ENCODE results near the gene CEMIP2.

Gene CEMIP2

DNA sequence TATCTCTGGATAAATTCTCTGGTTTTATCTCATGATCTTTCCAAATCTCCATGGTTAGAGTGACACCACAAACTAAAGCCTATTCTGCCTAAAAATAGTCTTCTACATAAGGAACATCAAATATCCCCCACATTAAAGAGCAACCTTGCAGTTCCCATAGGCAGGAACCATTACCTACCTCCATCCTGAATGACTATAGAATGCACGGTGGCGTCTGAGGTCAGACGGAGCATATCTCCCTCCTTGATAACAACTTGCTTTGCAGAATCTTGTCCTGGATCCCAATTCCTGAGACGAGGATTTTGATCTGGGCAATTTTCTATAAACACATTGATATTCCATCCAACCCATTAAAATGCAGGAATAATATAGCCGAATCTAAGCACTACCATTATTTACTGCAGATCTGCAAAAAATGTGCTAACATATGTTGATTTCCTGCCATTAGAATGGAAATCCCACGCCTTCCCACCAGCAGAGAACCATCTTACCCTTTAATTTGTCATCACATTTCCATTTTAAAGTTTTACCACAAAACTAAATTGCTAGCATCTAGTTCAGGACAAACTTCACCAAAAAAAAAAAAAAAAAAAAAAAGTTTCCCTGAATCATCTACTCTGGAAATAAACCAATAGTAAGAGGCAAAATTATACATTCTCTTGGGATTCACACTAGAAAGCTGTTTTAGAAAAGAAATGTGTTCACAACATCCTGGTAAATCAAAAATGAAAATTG lies 22.1 kb downstream of the CEMIP2 start:
- no peak for DNase-seq (ENCODE audit: low read depth)

DNA sequence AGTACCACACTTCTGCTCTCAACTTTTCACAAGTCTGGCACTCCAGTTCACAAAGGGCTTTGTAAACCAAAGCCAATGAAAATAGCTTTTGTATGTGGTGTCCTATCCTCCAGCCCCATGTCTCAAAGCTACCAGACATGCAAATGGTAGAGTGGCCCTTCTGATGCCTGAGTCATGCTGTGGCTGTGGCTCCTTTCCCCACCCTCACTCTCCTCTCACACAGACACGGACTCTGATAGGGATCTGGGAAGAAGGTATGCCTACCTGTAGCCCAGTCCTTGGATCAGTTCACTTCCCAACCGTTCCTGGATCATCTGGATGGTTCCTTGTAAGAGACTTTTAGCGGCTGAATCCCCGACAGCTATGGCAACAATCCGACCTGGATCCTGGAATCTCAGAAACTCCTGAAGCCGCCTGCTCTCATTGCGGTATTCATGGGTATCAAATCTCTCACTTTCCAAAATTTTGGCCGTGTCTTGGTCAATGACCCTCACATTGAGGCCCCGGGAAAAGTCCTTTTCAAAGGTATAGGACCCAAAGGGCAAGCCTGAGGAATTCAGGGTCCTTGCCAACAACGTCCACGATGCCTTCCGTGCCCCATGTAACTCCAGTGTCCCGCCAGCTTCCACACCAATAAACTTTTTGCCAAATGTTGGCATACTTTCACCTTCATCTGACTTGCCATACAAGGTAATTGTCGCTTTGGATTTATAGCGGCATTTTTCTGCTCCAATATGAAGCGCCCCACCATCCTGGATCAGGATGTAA lies 23.4 kb downstream of the CEMIP2 start:
- no peak for DNase-seq (ENCODE audit: low read depth)

DNA sequence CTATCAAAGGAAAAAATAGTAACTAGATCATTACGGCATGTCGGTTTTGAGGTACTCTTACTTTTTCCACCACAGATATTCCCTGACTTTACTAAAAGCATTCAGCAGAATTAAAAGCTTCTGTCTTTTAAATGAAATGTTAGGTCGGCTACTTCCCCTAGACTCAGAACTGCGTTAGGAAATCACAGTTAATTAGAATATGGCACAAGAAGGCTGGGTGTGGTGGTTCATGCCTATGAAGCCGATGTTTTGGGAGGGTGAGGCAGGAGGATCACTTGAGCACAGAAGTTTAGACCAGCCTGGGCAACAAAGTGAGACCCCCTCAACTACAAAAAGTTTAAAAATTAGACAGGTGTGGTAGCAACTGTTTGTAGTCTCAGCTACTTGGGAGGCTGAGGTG lies 24.4 kb downstream of the CEMIP2 start:
- DNase-seq (ENCODE audit: low read depth): no peak

DNA sequence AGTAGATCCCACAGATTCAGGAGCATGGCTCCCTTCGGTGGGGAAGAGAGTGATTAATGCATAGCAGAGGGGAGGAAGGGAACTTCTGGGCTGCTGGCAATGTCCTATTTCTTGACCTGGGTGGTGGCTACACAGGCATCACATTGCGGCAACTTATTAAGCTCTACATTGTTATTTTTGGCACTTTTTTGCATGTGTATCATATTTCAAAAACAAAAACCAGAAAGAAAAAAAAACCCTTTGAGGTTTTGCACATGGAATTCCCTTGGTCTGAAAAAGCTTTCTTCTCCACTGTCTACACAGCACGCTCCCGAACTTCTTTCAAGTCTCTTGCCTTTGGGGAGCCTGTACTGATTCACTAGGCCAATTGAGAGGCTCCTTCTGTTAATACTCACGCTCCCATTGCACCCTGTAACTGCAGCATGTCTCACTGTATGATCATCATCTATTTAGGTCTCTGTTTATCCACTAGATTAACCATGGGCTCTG lies 25.1 kb downstream of the CEMIP2 start:
- DNase-seq (ENCODE audit: low read depth): no peak

DNA sequence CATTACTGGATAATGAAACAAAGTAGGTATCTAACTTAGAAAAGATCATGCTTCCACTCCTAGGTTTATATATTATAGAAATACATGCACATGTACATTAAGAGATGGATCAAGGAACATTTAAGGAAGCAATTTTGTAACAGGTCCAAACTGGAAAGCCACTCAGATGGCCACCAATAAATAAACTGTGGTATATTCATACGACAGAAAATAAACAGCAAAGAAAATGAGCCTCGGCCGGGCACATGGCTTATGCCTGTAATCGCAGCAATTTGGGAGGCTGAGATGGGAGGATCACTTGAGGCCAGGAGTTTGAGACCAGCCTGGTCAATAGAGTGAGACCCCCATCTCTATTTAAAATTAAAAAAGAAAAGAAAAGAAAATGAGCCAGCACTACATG lies 25.6 kb downstream of the CEMIP2 start:
- DNase-seq (ENCODE audit: low read depth): no peak

DNA sequence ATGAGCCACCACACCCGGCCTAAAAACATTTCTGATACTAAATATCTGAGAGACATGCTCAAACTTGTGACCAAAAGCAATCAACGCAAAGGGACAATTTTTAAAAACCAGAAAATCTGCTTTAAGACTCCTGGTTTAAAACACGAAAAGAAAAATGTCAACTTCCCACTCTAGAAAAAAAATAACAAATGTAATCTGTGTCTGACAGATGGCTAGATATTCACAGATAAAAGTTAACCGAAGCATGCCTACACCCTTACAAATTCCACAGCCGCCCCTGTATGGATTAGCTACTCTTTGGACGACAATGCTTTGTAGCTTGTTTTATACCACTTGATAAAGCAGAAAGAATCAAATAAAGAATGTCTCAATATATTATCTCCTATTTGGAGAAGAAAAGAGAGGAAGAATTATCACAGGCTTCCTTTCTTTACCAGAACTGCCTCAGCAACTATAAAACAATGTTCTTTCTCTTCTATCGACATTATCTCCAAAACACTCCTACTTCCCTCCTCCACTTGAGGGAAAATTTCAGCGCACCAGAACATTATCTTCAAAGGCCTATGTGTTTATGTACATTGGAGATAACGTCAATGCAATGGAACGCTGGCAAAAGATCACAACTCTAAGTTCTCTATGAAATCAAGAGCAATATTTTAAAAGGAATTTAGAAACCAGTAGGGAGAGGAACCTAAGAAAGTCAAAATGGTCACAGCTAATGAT lies 26.2 kb downstream of the CEMIP2 start:
- DNase-seq (ENCODE audit: low read depth): no peak

DNA sequence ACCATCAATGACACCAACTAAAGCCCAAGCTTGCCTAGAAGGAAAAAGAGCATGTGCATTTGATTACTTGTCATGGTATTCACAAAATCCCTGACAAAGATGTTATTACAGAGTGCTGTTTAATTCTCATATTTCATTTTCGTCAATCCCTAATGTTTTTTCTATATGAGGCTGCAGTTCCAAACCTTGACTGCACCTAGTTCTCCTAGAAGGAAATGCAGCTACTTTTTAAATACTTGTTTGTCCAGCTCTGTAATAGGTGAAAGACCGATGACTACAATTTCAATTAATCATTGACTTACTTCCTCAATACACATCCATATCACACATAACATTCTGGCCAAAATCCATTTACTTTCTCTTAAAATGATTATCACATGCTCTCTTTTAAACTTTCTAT lies 28.1 kb downstream of the CEMIP2 start:
- DNase-seq (ENCODE audit: low read depth): no peak

DNA sequence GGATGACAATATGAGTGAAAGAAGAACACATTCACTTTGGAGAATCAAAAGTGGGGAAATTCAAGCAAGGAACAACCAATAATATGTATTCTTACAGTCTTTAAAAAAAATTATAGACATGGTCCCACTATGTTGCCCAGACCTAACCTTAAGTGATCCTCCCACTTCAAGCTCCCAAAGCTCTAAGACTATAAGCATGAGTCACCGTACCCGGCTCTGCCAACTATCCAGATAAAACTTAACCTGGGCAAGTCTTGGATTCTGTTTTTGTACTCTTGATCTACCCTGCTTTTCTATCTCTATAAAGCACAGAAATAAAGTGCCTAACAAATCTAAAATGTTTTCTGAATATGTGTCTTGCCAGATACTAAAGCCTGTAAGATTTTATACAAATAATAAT lies 30.9 kb downstream of the CEMIP2 start:
- no peak for DNase-seq (ENCODE audit: low read depth)

DNA sequence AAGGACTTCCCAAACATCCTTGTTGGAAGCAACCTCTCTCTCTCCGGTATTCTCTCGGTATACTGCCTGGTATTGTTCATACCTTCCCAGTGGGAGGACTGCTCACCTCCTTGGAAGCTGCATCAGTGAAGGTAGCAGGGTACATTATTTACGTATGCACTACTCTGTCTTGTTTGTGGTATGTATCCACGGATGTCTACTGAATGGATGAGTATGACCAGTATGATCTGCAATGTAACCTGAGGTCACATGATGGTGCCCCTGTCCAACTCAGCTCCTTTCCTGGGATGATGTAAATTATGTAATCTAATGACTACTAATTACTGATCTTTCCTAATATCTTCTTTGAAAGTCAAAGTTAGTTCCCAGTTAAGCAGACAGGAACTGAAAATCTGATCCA lies 32.1 kb downstream of the CEMIP2 start:
- DNase-seq (ENCODE audit: low read depth): no peak

DNA sequence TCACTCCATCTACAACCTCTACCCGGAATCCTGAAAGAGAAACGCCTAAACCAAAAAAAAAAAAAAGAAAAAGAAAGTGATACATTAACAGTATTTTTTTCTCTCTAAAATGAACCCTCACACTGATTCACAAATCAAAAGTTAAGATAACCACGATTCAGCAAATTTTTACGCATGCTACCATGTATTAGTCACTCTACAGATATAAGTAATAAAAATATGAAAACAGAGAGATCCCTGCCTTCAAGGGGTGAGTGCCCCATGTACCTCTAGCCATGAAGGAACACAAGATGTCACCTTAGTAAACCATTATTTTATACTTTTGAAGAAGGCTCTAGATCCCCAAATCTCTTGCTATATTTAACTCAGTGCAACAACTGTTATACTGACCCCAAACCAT lies 33.4 kb downstream of the CEMIP2 start:
- no peak for DNase-seq (ENCODE audit: low read depth)

DNA sequence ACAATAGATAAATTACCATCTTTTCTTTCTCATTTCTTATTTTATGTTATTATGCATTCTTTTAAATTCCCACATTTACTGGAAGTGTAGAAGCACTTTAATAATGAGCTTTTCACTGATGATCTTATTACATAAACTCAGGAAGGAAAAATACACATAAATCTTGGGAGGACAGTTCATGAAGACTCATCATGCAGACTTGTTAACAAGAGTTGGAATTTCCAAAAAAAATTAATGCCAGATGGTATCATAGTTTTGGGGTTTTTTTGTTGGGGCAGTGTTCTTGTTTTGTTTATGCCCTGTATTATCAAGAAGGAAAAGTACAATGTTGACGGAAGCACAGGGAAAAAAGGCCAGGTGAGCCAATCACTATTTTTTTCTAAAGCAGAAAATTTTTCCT lies 35.1 kb downstream of the CEMIP2 start:
- DNase-seq (ENCODE audit: low read depth): no peak

DNA sequence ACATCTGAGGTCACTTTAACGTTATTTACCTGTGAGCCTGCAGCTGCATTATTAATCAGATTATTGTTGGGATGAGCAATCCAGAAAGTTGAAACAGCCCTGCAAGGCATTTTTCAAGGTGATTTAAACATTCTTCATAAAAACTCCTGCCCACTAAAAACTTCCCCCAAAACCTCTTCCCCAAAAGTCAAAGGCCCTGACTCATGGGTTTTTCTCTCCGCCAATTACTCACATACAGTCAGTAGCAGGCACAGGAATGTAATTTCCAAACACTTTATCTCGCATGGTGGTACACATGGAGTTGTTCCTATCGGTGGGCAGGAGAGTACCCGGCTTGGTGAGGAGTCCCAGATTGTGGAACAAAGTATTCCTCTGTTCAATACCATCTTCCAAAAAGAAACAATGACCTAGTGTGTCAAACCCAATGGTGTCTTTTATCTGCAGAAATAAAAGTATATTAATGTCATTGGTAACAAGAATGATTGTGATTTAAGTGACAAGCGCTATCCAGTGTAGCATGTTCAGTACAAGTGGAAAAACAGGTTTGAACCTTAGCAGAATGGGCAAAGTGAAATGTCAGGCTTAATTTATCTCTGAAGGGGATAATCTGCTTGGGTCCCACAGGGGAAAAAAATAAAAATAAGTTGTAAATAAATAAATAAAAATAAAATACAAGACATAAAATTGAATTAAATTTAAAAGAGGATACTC lies 38.3 kb downstream of the CEMIP2 start:
- DNase-seq (ENCODE audit: low read depth): no peak

DNA sequence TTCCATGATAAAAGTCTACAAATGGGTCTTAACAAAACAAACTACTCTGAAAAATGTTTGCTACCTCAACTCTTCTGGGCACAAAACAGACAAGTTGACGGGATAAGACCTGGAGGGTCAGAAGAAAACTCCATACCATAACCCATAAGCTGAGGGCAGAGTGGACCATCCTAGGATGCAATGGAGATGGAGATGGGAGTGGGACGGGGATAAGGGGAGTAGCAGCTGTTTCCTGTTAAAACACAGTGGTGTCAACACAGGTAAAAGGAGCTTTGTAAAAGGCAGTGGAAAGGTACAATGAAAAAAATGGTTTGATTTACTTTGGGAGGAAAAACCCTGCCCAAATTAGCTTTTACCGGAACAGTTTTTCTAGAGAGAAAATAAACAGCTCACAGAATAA lies 41.6 kb downstream of the CEMIP2 start:
- DNase-seq (ENCODE audit: low read depth): no peak

DNA sequence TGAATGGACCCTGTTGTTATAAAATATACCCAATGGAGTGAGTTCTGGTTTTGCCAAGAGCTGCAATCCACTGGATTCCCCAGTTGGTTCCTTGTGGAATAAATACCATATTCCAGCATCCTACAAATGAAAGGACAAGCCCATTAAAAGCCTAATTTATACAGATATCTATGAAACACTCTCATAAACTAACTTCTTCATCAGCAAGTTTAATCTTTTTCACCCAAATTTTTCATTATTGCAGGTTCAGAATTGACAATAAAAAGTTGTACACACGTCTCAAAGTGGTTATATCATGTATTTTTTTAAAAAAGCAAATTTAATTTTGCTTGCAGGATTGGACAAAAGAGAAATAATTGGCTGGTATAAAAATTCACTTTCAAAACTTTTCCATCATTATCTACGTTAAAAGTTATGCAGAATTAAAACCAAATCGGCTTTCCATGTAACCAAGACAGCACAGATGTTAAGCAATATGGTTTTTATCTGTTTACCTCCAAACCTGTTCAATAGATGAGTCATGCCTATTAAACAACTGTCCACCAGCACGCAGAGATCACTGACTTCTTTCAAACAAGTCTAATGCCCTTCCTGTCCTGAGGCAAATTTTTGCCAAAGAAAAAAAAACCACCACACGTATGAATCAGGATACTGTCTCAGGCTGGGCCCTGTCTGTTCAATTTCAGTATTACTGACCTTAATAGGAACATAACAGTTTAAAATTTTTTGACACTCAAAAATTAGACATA lies 42.5 kb downstream of the CEMIP2 start:
- DNase-seq (ENCODE audit: low read depth): no peak

DNA sequence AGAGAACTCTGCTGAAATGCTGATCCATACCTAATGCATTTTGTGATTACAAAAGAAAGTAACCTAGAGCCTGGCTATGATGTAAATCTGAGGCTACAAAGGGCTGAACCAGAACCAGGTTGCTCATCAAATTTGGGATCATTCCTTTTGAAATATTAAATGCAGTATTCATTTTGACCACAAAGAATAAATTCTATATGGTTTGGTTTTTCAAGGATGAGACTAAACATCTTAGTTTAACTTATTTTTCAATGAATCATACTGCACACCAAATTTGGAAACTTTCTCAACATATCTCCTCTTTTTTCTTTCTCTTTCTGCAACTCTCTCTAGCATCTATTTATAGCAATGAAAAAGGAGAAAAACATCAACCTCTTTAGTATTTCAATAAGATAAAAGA lies 46.5 kb downstream of the CEMIP2 start:
- no peak for DNase-seq (ENCODE audit: low read depth)

DNA sequence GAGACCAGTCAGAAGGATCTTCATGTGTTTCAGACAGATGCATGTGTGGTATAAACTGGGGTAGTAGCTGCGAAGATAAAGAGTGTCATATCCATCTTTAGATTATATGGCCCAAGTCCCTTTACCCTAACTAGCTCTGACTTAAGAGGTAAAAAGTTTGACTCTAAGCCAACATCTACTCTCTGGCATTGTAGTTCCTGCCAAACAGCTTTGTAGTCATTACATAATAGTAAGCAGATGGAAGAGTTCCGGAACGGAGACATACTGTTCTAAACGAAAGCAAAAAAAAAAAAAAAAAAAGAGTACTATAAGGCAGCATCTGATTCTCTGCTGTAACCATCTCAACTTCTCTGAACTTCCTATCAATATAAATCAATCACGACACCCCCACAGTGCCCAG lies 48.8 kb downstream of the CEMIP2 start:
- no peak for DNase-seq (ENCODE audit: low read depth)

DNA sequence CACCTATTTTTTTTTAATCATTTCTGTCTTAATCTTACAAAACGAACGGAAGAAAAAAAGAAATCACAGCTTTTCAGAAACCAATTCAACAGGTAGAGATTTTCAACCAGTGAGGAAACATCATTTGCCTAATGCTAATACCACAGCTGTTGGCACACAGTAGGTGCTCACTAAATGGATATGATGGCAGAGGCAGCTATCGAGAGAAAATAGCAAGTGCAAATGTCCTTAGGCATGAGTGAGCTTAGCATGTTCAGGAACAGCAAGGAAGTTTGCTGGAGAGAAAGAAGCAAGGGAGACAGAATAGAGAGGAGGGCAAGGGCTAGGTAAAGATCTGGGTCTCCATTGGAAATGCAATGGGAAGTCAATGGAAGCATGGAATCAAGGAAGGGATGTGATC lies 49.2 kb downstream of the CEMIP2 start:
- DNase-seq (ENCODE audit: low read depth): no peak

DNA sequence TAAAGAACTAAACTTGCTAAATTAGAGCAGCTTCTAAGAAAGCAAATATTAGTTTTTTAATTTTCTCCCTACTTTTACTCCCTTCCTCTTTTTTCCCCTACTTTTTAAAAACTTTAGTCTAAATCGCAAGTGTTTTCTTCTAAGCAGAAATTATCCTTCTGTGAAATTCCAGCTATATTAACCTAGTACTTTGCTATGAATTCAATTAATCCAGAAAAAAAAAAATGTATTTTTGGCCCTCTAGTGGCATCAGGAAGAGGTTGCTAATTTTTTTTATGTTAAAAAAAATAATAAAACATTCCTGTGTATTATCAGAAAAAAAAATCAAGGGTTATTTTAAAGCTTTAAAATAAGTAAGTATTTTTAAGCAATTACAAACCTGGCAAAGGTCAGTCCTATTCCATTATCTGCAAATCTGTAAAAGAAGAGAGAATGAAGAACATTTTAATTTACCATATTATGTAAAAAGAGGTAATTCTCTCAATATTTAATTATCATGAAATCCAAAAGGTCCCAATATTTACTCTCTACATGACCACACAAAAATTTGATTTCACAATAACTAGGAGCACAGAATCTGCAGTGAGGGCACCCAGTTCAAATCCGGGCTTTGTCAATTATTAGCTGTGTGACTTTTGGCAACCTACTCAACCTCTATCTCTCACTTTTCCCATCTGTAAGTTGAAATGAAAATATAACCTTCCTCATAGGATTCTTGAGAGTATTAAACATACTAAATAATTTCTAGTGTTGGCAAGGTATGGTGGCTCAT lies 52.0 kb downstream of the CEMIP2 start:
- no peak for DNase-seq (ENCODE audit: low read depth)

DNA sequence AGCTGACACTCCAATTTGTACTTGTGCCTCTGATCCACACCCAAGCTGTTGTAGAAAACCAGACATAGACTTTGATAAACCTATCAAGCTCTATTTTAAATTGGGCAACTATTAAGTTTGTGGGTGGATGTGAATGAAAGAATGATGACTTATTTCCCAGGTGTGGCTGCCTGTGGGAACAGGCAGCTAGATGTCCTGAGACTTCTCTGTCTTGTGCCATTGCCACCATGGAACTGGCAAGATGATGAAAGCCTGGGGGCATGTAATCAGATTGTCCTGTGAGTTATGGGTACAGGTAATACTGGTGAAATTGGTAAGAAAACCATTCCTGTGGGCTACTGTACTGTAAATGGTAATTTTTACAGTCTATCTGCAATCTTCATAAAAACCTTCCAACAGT lies 57.5 kb downstream of the CEMIP2 start:
- DNase-seq (ENCODE audit: low read depth): no peak

DNA sequence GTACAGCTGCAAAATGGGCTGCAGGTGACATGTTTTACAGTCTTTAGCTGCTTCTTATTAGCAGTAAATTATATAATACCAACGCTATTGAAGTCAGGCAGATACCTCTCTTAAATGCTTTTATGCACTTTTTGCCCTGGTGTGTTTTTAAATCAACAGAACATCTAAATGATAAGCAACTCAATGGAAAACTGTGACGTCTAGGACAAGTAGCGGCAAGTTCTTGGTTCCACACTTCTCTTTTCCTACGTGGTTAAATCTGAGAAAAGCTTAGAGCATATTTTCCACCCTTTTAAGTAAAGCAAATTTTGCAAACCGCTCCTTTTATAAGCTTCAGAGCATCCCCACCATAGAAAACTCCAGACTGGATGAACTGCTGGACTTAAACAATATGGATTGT lies 58.1 kb downstream of the CEMIP2 start:
- no peak for DNase-seq (ENCODE audit: low read depth)

DNA sequence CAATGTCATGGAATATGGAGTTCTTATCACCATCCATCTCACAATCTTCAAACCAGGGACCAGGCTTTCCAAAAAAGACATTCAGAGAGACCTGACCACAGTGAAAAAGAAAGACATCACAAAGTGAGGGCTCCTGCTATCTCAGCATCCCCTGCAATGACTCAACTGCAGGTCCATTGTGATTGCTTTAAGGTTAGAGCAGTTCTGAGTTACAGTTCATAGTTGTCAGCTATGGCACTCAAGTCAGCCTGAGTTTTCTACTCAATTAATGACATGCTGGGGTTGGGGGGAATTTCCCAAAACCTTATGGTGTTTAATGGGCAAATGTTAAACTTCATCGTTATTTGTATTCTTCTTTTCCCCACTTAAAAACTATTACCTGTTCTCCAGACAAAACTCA lies 58.9 kb downstream of the CEMIP2 start:
- no peak for DNase-seq (ENCODE audit: low read depth)

All from stimulated activated CD8-positive, alpha-beta memory T cell treated with anti-CD3 and anti-CD28 coated beads, Interleukin-15, amount 100 ng/mL, for 24 hours (primary cell).